K562 (cell line): ENCODE results near the gene SIPA1L2.

ENCODE experiments used
- MTF1 ChIP-seq: fragments of 250-450 bp; sonication (Bioruptor Pico); IDR thresholded peaks from 2 replicates; pipeline ENCODE4 v1.9.0; 2021; ENCODE audit warnings: moderate library complexity, mild to moderate bottlenecking, inconsistent platforms, borderline replicate concordance
- NCOR1 ChIP-seq: fragments of 450-650 bp; IDR thresholded peaks from 2 replicates; pipeline ENCODE4 v1.6.1; 2016; ENCODE audit warnings: mild to moderate bottlenecking, moderate library complexity
- PRDM10 ChIP-seq: fragments of 450-650 bp; IDR thresholded peaks from 2 replicates; pipeline ENCODE4 v1.6.1; 2018; ENCODE audit not compliant: partially characterized antibody
- RAD21 ChIP-seq, 2 experiments: fragments of 250-450 bp in 1 of 2; fragments of 450-650 bp in 1 of 2; sonication (Bioruptor Pico) in 1 of 2; formaldehyde crosslinking in 1 of 2; IDR thresholded peaks in 1 of 2; conservative IDR thresholded peaks in 1 of 2; 2 replicates each; pipeline versions ENCODE4 v1.4.0 to v1.8.0; 2020 to 2022; ENCODE audit warnings: mild to moderate bottlenecking in 2 of 2, moderate library complexity in 1 of 2
- ZNF133 ChIP-seq: fragments of 250-450 bp; sonication (Bioruptor Pico); IDR thresholded peaks from 2 replicates; pipeline ENCODE4 v1.4.0; 2020; ENCODE audit warnings: mild to moderate bottlenecking
- TF ChIP-seq, protein P1 (sequence below): fragments of 250-450 bp; sonication (Bioruptor Pico); IDR thresholded peaks from 2 replicates; pipeline ENCODE4 v1.5.0; 2021; ENCODE audit warnings: mild to moderate bottlenecking, borderline replicate concordance
- TF ChIP-seq, protein P2 (sequence below): fragments of 150-350 bp; conservative IDR thresholded peaks from 2 replicates; pipeline ENCODE4 v1.6.1; 2014; ENCODE audit warnings: low read length

DNA sequence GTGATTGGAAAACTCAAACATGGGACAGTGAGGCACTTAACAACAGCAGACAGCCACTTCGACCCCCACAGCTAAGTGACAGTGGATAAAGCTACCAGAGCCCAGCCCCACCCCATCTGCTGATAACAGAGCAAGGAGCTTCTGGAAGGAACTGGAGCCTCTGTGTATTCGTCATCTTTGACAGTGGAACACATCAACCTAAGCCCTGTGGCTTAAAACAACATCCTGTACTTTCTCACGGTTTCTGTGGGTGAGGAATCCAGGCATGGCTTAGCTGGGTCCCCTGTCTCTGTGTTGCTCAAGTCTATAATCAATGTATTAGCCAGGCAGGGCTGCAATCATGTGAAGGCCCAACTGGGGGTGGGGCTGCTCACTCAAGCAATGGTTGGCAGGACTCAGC lies 18.4 kb upstream of the SIPA1L2 start:
- TF ChIP-seq NCOR1 = no peak
- no peak for TF ChIP-seq MTF1
- no peak for TF ChIP-seq ZNF133 (CRISPR knock-in tag)
- TF ChIP-seq PRDM10 = no peak
- TF ChIP-seq RAD21 (CRISPR knock-in tag; conservative IDR thresholded peaks at IDR 0.05 in 1 of 2, IDR thresholded peaks at IDR 0.05 in 1 of 2) = no peak
- TF ChIP-seq, protein P1, sequence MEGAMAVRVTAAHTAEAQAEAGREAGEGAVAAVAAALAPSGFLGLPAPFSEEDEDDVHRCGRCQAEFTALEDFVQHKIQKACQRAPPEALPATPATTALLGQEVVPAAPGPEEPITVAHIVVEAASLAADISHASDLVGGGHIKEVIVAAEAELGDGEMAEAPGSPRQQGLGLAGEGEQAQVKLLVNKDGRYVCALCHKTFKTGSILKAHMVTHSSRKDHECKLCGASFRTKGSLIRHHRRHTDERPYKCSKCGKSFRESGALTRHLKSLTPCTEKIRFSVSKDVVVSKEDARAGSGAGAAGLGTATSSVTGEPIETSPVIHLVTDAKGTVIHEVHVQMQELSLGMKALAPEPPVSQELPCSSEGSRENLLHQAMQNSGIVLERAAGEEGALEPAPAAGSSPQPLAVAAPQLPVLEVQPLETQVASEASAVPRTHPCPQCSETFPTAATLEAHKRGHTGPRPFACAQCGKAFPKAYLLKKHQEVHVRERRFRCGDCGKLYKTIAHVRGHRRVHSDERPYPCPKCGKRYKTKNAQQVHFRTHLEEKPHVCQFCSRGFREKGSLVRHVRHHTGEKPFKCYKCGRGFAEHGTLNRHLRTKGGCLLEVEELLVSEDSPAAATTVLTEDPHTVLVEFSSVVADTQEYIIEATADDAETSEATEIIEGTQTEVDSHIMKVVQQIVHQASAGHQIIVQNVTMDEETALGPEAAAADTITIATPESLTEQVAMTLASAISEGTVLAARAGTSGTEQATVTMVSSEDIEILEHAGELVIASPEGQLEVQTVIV (CRISPR knock-in tag) = no peak
- TF ChIP-seq, protein P2, sequence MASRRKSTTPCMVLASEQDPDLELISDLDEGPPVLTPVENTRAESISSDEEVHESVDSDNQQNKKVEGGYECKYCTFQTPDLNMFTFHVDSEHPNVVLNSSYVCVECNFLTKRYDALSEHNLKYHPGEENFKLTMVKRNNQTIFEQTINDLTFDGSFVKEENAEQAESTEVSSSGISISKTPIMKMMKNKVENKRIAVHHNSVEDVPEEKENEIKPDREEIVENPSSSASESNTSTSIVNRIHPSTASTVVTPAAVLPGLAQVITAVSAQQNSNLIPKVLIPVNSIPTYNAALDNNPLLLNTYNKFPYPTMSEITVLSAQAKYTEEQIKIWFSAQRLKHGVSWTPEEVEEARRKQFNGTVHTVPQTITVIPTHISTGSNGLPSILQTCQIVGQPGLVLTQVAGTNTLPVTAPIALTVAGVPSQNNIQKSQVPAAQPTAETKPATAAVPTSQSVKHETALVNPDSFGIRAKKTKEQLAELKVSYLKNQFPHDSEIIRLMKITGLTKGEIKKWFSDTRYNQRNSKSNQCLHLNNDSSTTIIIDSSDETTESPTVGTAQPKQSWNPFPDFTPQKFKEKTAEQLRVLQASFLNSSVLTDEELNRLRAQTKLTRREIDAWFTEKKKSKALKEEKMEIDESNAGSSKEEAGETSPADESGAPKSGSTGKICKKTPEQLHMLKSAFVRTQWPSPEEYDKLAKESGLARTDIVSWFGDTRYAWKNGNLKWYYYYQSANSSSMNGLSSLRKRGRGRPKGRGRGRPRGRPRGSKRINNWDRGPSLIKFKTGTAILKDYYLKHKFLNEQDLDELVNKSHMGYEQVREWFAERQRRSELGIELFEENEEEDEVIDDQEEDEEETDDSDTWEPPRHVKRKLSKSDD = no peak
